Testis (tissue), 2 donors: ENCODE results near the gene ENAH.

Source experiments
- POLR2A ChIP-seq: fragments of 450-650 bp; IDR thresholded peaks from one replicate; pipeline ENCODE4 v1.6.1; 2017; ENCODE audit warnings: antibody characterized with exemption, mild to moderate bottlenecking, moderate library complexity
- TF ChIP-seq, protein P1 (sequence below), 3 experiments: fragments of 450-650 bp in 2 of 3; fragments of 200-600 bp in 1 of 3; sonication (generic) in 1 of 3; IDR thresholded peaks; one replicate each; pipeline ENCODE4 v1.5.1; 2016 to 2019; ENCODE audit warnings: antibody characterized with exemption in 3 of 3, mild to moderate bottlenecking in 2 of 3, moderate library complexity in 1 of 3

DNA sequence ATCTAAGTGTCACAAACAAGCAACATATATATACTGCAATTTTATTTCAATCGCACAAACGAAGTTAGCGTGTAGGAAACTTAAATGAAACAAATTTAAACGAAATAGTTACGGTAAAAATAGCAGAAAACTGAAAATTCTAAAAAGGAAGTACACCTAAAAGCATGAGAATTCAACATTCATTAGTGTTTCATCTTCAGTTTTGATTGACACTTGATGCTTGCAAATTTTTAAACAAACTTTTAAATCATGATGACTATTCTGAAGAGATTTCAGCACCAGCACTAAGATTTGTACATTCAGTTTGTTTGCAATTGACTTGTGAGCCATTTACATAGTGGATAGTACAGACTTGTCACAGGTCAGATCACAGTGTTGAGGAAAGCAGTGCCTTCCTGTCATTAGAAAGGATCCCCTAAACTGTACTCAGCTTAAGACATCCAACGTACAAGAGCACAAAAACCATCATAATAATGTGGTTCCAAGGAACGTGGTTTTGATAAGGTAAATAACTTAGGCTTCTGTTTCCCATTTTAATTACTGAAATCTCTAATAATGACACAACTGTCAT is 158.0 kb downstream of the ENAH start:
- TF ChIP-seq, protein P1, sequence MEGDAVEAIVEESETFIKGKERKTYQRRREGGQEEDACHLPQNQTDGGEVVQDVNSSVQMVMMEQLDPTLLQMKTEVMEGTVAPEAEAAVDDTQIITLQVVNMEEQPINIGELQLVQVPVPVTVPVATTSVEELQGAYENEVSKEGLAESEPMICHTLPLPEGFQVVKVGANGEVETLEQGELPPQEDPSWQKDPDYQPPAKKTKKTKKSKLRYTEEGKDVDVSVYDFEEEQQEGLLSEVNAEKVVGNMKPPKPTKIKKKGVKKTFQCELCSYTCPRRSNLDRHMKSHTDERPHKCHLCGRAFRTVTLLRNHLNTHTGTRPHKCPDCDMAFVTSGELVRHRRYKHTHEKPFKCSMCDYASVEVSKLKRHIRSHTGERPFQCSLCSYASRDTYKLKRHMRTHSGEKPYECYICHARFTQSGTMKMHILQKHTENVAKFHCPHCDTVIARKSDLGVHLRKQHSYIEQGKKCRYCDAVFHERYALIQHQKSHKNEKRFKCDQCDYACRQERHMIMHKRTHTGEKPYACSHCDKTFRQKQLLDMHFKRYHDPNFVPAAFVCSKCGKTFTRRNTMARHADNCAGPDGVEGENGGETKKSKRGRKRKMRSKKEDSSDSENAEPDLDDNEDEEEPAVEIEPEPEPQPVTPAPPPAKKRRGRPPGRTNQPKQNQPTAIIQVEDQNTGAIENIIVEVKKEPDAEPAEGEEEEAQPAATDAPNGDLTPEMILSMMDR (IDR thresholded peaks at IDR 0.05): no peak
- no peak for TF ChIP-seq POLR2A
